NCI-H345 (cell line): ENCODE measurements around the gene SHANK1.
A peak's percentile ranks its signal among the peaks of the same experiment; 100 is the strongest.

Experiments
- DNase-seq: peaks from one replicate; lab custom pipeline; 2025; lab: John Stamatoyannopoulos, UW

Gene SHANK1

GRCh38 chr19:50659318-50660087 lies 60.1 kb downstream of the SHANK1 start:
- no peak for DNase-seq

DNA sequence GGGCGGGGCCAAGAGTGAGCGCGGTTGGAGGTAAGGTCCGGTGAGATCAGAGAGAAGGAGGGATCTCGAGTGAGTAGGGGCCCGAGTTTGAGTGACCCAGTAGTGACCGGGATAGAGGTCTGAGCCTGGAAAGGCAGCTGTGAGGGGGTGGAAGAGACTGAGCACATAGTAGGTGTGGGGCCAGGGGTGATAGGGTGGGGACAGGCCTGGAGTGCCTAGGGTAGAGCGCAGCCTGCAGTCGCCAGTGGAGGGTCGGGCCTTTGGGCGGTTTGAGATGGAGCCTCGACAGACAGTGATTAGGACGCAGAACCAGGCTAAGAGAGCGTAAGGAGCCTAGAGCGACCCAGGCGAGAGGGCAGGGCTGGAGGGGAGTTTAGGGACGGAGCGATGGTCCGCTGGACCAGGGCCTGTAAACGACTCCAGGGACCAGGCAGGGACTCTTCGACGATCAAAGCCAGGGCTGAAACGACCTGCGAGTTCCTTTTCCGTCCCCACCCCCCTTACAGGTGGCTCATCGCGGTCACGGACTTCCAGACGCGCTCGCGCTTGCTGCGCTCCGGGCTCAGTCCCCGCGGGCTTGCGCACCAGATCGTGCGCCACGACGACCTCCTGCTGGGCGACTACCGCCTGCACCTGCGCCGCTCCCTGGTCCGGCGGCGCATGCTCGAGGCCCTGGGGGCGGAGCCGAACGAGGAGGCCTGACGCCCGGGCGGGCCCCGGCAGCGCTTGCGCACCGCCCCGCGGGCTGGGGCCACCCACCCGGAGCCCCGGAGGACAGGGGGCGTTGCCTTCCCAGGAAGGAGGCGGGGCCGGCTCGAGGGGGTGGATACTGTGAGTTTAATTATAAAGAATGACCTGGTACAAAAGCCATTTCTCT lies 60.9 kb downstream of the SHANK1 start:
- DNase-seq = no peak

- DNase-seq = no peak
These were observed 61.7 kb downstream of the SHANK1 start for GRCh38 chr19:50657712-50658440.

DNA sequence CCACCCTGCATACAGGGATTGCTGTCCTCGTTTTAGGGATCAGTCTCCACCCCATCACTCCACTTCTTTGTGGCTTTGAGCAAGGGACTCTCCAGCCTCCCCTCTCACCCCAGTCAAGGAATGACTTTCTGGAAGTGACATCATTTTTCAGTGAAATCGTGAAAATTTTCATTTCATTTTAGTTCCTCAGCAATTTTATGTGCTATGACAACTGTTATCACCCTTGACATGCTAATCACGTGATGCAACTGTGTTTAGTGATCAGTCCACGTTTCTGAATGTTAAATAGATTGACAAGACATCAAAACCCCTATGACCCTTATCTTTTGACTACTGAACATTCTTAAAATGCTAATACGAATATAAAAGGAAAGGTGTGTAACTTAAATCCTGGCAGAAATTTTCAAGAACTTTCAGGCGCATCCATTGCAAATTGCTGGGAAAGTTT lies 62.4 kb downstream of the SHANK1 start:
- DNase-seq = no peak

- no peak for DNase-seq
These were observed 64.7 kb downstream of the SHANK1 start for GRCh38 chr19:50654882-50655281.

- no peak for DNase-seq
These were observed 66.9 kb downstream of the SHANK1 start for GRCh38 chr19:50652722-50653121.

- DNase-seq = no peak
These were observed 68.4 kb downstream of the SHANK1 start for GRCh38 chr19:50651174-50651573.

DNA sequence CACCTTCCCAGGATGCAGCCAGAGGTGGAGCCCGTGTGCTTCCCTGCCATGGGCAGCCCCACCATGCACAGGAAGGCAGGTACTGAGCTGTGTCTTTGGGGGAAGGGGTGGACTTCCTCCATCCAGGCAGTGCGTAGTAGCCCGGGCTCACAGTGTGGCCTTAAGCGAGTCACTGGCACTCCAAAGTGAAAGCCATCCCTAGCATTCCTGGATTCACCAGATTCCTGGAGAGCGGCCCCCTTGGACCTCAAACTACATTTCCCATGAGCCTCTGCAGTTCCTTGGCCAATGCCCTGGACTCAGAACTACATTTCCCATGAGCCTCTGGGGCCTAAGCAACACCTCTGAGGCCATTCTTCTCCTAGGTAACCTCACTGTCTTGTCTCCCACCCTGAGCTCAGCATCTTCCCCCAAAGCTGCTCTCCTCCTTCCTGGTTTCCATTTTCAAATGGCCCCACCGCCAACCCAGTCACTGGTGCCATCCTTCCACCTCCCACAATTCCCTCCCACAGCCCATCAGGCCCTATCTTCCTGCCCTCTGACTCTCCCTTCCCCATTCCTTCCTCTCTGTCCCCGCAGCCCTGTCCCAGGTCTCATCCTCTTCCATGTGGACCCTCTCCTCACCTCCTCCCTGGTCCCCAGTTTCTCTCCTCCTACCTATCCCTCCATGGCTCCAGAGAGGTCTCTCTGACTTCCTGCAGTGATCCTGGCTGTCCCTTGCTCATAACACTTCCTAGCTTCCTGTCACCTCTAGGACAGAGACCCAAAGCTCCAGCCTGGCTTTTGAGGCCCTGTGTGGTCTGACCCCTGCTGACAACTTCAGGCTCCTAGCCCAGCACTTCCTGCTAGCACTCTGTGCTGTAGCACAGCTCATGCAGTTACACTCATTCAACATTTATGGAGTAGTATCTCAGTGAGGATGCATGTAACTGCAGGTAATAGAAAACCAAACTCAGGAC lies 69.9 kb downstream of the SHANK1 start, which contains the start of gene C19orf81:
C19orf81 (plus strand) TSS at position 13 of the 959 bp plus-strand sequence; CDS start at position 13, 0 bp downstream.
- no peak for DNase-seq

DNA sequence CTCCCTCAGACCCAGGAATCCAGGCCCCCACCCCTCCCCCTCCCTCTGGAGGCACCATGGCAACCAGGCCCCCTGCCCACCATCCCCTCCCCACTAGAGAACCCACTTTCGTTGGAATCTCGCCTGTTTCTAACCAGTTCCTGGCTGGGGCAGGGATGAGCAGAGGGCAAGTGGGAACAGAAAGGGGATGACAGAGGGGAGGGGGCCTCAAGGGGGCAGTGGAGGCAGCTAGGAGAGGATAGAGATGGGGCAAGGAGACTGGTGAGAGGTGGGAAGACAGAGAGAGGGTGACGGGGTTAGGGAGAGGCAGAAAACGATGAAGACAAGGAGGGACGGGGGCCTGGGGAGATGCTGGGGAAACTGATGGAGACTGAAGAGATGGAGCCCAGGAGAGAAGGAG lies 70.9 kb downstream of the SHANK1 start:
- no peak for DNase-seq

DNA sequence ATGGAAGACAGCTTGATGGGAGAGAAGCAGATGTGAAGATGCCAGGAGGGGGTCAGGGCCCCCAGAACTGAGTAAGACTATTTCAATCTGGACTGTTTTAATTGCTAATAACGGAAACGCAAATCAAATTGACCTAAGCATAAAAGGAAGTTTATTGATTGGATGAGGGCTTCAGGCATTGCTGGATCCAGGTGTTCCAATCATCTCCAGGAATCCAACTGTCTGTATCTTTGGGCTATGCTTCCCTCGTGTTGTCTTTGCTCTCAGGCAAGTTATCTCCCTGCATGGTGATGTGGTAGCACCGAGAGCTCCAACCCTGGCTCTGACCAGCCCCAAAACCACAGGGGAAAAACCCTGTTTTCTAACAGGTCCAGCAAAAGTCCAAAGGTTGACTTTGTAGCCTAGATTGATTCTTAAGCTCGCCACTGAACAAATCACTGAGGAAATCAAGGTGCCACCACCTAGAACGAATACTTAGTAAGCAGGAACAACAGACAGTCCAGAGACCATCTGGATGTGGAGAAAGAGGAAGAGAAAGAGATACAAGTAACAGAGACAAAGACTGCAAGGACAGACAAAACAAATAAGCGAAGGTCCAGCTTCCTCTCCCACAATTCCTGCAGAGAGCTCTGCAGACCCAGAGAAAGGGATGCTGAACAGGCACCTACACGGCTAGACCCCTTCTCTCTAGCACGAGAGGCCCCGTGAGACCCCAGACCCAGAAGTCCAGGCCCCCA lies 71.6 kb downstream of the SHANK1 start:
- no peak for DNase-seq

- no peak for DNase-seq
These were observed 73.4 kb downstream of the SHANK1 start for GRCh38 chr19:50646074-50646807.

DNA sequence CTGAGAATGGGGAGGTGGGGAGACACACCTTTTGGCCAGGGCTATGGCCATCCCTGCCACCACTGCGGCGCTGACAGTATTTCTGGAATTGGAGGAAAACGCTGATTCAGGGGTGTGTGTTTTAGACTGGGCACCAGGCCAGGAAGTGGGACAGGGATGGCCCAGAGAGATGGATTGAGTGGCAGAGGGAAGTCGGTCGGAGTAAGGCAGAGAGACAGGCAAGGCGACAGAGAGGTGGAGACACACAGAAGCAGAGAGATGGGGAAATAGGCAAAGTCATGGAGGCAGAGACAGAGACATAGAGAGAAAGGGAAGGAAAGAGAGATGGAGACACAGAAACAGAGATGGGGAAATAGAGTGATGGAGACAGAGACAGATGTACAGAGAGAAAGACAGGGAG lies 74.5 kb downstream of the SHANK1 start:
- DNase-seq = no peak

GRCh38 chr19:50644315-50644915 lies 75.2 kb downstream of the SHANK1 start:
- no peak for DNase-seq

DNA sequence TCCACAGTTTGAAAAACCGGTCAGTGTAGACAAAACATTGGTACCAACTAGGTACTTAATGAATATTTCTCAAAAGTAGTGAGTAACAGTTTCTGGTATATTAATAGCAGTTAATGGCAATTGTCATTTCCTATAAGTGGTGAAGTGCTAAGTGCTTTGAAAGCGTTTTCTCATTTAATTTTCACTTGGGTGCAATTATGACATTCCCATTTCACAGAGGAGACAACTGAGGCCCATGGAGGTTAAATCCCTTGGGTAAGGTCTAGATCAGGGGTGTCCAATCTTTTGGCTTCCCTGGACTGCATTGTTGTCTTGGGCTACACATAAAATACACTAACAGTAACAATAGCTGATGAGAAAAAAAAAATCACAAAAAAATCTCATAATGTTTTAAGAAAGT lies 79.2 kb downstream of the SHANK1 start:
- DNase-seq = no peak

- peak; percentile 1 for DNase-seq
These were observed 80.2 kb downstream of the SHANK1 start, which contains the start of gene SYT3 for GRCh38 chr19:50639121-50640112. SYT3 (minus strand) TSS chr19:50639881; CDS start chr19:50637411, 2,470 bp downstream.

DNA sequence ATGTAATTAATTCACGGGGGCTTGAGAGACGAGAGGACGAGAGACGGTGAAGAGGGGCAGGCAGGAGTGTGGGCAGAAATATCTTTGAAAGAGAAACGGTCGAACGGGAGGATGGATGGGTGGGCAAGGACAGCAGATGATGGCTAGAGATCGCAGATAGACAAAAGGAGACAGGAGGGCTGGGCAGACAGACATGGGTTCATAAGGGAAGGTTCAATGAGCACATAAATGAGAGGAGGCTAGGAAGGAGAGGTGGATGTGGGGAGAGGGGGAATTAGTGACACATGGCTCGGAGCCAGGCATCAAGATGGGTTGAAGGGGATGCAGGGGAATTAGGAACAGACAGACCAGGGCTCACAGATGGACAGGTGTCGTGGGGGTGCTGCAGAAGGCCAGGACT lies 81.0 kb downstream of the SHANK1 start:
- no peak for DNase-seq

GRCh38 chr19:50636317-50637085 lies 83.1 kb downstream of the SHANK1 start:
- DNase-seq = no peak
